Endometrial microvascular endothelial cells (primary cell): ENCODE results near the gene KCNJ10. TPM values are rescaled to one million over a fixed set of nuclear protein-coding genes. Genes with fewer than 3 reads are reported as not detected.

Source experiments
- in situ Hi-C: cut with HindIII; loops from 2 replicates; pipeline ENCODE4 v1.10.0; 2017; ENCODE audit warnings: low sequenced_read_pairs, low pct_unique_long_range_greater_than_20kb; ENCODE audit errors: inconsistent ontology term
- total RNA-seq: library from RNA; depleted of rRNA; stranded (reverse); fragments of >200 nt; gene quantifications from one replicate; pipeline ENCODE4 v1.2.3, GENCODE V29; 2015; ENCODE audit errors: inconsistent ontology term

The KCNJ10 gene
- total RNA-seq, 1 donor from 2014 or later: not detected

- in situ Hi-C loops: no loop called here
Measured at GRCh38 chr1:159983681-159984080, 86.3 kb downstream of the KCNJ10 start.

GRCh38 chr1:159982280-159982679, 87.7 kb downstream of the KCNJ10 start:
- in situ Hi-C loops: no loop called here

GRCh38 chr1:159981351-159982055, 88.5 kb downstream of the KCNJ10 start:
- in situ Hi-C loops: no loop called here

- in situ Hi-C loops: no loop called here
Measured at GRCh38 chr1:159980786-159981185, 89.2 kb downstream of the KCNJ10 start.

GRCh38 chr1:159980076-159980475, 89.9 kb downstream of the KCNJ10 start:
- in situ Hi-C loops: no loop called here

GRCh38 chr1:159979257-159979656, 90.7 kb downstream of the KCNJ10 start:
- in situ Hi-C loops: no loop called here

GRCh38 chr1:159978107-159978398, 91.9 kb downstream of the KCNJ10 start:
- in situ Hi-C loops: no loop called here

GRCh38 chr1:159977364-159978106, 92.4 kb downstream of the KCNJ10 start:
- in situ Hi-C loops: no loop called here

GRCh38 chr1:159974350-159974965, 95.5 kb downstream of the KCNJ10 start:
- in situ Hi-C loops: no loop called here

- in situ Hi-C loops: no loop called here
Measured at GRCh38 chr1:159973350-159973940, 96.5 kb downstream of the KCNJ10 start.

GRCh38 chr1:159972443-159973205, 97.3 kb downstream of the KCNJ10 start:
- in situ Hi-C loops: no loop called here

- in situ Hi-C loops: no loop called here
Measured at GRCh38 chr1:159970932-159971342, 99.0 kb downstream of the KCNJ10 start.

GRCh38 chr1:159968901-159969300, 101.1 kb downstream of the KCNJ10 start:
- in situ Hi-C loops: no loop called here

- in situ Hi-C loops: no loop called here
Measured at GRCh38 chr1:159965263-159965662, 104.7 kb downstream of the KCNJ10 start.

- in situ Hi-C loops: no loop called here
Measured at GRCh38 chr1:159964144-159964543, 105.8 kb downstream of the KCNJ10 start.

- in situ Hi-C loops: no loop called here
Measured at GRCh38 chr1:159962176-159962575, 107.8 kb downstream of the KCNJ10 start.

GRCh38 chr1:159961636-159962035, 108.3 kb downstream of the KCNJ10 start:
- in situ Hi-C loops: no loop called here

GRCh38 chr1:159960721-159961381, 109.1 kb downstream of the KCNJ10 start:
- in situ Hi-C loops: no loop called here

GRCh38 chr1:159959451-159959850, 110.5 kb downstream of the KCNJ10 start:
- in situ Hi-C loops: no loop called here
